ENCODE results near the gene AKR1D1.

AKR1D1 gene

DNA sequence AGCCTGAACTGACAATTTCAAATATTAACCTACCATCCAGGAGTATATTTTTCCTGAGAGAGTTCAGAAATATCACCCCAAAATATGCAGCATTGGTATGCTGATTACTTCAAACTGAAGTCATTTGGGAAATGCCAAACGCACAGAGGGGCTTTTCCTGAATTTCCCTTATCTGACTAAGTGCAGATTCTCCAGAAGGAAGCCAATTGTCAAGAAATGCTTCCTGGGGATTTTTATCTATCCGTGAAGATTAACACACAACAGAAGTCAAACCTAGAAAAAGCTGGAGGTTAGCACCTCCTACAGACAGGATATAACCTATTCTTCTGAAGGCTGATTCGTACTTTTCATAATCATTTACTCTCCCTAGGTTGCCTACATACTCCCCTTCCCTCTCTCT, 91.0 kb downstream of the AKR1D1 start:
- DNase-seq (ENCODE audit: low read depth), result no peak

DNA sequence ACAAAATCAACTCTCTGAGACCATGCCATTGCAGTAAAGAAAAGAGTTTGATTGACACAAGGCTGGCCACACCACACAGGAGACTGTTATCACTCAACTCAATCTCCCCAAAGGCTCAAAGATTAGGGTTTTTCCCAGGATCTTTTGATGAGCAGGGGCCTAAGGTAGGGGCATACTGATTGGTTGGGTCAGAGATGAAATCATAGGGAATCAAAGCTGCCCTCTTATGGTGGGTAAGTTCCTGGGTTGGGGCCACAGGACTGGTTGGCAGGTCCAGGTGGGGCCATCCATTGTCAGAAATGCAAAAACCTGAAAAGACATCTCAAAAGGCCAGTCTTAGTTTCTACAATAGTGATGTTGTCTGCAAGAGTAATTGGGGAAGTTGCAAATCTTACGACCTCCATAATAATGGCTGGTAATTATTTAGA, 91.6 kb downstream of the AKR1D1 start:
- DNase-seq (ENCODE audit: low read depth), result no peak

Data from stimulated activated CD8-positive, alpha-beta memory T cell treated with anti-CD3 and anti-CD28 coated beads, Interleukin-7, amount 100 ng/mL, for 24 hours (primary cell).